ENCODE results near the gene NAALADL2. TPM values are rescaled to one million over a fixed set of nuclear protein-coding genes. Genes with fewer than 3 reads are reported as not detected.

The NAALADL2 gene
- total RNA-seq, 2 donors from 2014 or later: 0.70 TPM; not detected in 1

- Mint-ChIP-seq H3K36me3 (no peaks in the 10 kb centered on the region), H3K9me3 (peaks cover 4% of the 10 kb centered on the region), H3K4me1 (ENCODE audit: low read depth in 2 of 2) (no peaks in the 10 kb centered on the region), H3K4me3 (no peak overlapping the region), H3K27ac (no peak overlapping the region), H3K27me3 (no peaks in the 10 kb centered on the region)
- DNase-seq (ENCODE audit: low spot score) (no peak), ATAC-seq (no peak)
Observed at GRCh38 chr3:175852560-175852959, 993.4 kb downstream of the NAALADL2 start.

- no peaks in the 10 kb centered on the region for H3K27me3 Mint-ChIP-seq
- H3K36me3 Mint-ChIP-seq: no peaks in the 10 kb centered on the region
- no peaks in the 10 kb centered on the region for H3K4me1 Mint-ChIP-seq (ENCODE audit: low read depth in 2 of 2)
- H3K27ac Mint-ChIP-seq: no peak overlapping the region
- no peak for DNase-seq (ENCODE audit: low spot score)
- H3K4me3 Mint-ChIP-seq: no peak overlapping the region
- ATAC-seq: no peak
- H3K9me3 Mint-ChIP-seq: peaks cover 17% of the 10 kb centered on the region
Observed at GRCh38 chr3:175857666-175858270, 998.6 kb downstream of the NAALADL2 start.

Data from natural killer cell treated with Interleukin-12 subunit alpha and Interleukin-12 subunit beta and Interleukin-15 and Interleukin-18, amount 100 ng/mL, for 72 hours (primary cell).